Measurements from ENCODE around the gene DLGAP4. TPM values are rescaled to one million over a fixed set of nuclear protein-coding genes. Genes with fewer than 3 reads are reported as not detected.

DLGAP4 gene
- total RNA-seq, 1 experiment from 2014 or later: 26.0 TPM

DNA sequence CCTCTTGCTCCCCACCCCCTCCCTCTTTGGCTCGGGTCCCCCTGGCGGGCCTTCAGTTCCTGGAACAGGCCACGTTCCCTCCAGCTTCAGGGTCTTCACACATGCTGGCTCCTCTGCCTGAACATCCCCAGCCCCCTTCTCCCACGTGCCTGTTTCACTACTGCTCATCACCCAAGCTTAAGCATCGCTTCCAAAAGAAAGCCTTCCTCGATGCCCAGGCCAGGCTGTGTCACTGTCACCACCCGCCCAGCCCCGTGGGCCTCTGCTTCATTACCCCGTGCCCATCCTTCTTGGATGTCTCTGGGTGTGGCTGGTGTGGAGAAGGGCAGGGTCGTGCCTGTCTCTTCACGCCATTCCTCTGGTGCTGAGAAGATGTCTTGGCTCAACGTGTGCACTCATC is 2.8 kb downstream of the DLGAP4 start:
- DNase-seq (ENCODE audit: low read depth): no peak

DNA sequence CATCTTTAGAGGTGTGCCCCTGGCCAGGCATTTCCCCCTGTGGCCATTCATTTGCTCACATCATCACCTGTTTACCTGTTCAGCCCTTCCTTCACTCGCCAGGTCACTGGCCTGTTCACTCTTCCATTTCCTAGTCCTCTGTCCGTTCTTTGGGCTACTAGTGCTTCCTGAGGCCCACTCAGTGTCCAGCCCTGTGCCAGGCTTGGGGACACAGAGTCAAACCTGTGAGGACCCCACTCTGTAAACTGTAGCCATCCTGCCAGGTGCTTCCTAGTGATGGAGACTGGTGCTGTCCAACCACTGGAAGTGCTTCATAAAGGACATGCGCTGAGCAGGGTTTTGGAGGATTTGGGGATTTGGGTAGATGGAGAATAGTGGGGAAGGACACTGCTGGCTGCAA is 3.5 kb downstream of the DLGAP4 start:
- DNase-seq (ENCODE audit: low read depth): no peak

DNA sequence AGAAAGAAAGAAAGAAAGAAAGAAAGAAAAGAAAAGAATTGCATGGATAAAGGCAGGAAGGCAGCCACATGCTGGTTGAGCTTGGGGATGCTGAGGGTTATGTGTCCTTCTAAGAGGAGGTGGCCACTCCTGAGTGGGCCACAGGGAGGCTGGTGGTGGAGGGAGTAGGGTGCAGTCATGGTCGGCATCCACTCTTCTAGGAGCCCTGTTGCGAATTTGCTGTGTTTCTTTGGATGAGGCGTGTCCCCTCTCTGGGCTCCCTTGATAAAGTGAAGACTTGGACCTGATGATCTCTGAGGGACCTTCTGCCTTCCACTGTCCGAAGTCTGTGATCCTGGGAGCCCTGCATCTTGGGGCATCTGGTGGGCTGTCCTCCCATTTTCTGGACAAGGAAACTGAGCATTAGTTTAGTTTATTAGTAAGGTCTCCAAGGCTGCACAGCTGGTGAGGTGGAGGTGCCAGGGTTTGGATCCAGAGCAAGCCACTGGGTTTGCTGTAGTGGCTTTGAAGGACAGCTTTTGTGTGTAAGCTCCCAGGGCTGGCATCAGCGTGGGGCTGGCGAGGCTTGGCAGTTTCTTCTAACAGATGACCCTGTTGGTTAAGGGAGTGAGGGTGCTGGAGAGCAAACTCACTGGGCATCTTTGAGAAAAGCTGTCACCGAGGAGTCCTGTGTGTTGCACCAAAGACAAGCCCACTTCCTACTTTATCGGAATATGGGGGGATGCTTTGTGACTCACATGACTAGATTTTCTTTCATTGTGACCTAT is 4.3 kb downstream of the DLGAP4 start:
- no peak for DNase-seq (ENCODE audit: low read depth)

DNA sequence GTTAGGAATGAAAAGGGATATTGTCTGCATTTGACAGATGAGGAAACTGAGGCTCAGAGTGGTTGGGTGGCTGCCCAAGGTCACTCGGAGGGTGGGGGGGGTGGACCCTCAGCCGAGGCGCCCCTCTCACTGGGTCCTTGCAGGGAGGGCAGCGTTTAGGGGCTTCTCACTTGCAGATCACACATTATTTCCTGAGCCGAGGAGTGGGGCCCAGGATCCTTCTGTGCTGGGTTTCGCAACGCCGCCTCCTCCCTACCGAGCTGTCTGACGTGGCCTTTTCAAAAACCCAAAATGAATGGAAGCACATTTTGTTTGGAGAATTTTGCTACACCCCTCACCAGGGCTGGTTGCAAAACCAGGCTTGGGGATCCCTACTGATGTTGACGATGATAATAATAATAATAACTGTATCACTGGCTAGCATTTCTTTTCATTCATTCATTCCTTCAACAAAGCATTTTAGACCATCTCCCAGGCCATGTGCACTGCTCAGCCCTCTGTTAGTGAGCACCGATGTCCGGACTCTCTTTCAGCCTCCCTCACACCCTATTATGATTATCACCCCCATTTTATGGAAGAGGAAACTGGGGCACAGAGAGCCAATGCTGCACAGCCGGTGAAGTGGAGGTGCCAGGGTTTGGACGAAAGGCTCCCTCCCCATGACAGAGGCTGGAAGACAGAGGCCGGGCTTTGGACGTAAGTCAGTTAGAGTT is 5.2 kb downstream of the DLGAP4 start:
- no peak for DNase-seq (ENCODE audit: low read depth)

DNA sequence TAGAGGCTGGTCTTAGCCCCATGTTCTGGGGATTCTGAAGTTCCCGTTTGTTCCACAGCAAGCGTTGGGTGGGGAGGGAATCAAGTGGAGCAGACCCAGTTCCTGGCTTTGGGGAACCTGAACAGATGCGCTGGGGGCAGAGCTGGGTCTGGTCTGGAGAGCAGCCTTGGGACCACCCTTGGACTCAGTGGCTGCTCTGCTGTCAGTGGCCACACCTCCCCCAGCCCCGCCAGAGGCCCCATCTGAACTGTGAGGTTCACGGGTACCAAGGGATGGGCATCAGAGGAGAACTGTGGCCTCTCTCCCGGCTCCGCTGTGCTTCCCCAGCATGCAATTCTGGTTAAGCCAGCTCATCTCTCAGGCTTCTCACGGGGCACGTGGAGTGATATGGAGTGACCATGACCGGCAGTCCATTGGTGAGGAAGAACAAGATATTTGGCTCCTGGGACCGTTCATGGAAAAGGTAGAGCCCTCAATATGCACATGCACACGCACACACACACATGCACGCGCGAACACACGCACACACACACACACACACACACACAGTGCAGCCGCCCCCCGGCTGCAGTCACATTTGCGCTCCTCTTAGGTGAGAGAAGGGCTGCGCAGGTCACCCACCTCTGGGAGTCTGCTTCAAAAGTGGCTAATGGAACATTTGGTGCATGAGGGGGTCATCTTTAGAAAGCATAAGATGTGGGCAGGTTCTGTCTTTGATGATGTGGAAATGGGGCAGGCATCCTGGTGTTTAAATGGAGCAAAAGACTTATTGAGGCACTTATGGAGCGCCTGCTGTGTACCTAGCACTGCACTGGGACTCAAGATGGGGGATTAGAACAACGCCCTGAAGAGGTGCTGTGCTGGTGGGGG is 6.0 kb downstream of the DLGAP4 start:
- no peak for DNase-seq (ENCODE audit: low read depth)

DNA sequence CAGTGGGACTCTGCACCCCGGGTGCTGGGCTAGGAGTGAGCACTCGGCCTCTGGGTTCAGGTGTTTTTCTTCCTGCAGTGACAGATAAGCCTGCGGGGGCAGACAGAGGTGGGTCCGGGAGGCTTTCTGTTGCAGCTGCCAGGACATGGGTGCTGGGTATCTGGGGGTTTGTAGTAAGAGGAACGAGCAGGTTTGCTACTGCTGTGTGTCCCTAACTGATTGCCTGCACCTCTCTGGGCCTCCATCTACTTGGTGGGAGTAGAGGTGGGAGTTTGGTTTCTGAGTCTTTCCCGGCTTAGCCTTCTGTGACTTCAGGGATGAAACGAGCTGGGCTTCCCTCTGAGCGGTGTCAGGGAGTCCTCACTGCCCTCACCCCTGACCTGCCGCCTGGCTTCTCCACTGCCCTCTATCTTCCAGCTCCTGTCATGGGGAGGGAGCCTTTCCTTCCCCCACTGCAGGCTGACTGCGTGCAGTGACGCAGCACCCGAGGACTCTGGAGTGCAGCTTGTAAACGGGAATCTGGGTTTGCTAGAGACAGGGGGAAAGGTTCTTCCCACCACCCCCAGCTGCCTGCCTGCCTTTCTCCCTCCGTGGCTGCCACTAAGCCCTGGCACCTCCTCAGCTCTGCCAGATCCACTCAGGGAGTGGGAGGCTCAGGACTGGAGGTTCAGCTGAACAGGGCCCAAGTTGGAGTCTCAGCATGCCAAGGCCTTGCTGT is 6.7 kb downstream of the DLGAP4 start:
- DNase-seq (ENCODE audit: low read depth): no peak

DNA sequence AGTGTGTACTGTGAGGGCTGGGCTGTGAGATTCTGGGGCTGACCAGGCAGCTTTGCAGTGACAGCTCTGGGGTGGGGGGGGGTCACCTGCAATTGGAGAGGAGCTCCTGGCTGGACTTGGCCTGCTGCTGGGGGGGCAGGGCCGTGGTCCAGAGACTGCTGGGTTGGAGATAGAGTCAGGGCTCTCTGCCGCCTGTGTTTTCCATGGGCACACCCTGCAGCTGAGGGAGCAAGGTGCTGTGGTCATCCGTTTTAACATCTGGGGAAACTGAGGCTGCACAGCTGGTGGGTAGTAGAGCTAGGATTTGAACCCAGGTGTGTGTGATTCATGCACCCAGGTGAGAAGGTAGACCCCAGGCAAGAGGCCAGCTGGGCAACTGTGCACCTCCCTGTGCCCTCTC is 7.3 kb downstream of the DLGAP4 start:
- DNase-seq (ENCODE audit: low read depth): no peak

DNA sequence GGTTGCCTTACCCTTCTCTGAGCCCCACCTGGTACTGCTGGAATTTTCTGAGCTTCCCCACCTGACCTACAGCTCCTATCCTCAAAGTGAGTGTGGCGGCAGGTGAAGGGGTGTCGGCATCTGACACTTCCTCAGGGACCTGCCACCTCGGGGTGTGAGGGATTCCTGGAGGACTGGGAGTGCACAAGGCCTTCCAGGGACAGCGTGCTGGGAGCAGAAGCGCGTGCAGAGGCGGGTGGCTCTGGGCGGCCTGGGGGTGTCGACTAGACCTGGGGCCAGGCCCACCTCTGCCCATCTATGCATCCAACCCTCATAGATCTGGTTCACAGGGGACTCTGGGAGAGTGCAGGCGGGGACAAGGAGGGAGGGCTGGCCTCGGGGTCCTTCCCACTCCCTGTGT is 7.8 kb downstream of the DLGAP4 start:
- no peak for DNase-seq (ENCODE audit: low read depth)

DNA sequence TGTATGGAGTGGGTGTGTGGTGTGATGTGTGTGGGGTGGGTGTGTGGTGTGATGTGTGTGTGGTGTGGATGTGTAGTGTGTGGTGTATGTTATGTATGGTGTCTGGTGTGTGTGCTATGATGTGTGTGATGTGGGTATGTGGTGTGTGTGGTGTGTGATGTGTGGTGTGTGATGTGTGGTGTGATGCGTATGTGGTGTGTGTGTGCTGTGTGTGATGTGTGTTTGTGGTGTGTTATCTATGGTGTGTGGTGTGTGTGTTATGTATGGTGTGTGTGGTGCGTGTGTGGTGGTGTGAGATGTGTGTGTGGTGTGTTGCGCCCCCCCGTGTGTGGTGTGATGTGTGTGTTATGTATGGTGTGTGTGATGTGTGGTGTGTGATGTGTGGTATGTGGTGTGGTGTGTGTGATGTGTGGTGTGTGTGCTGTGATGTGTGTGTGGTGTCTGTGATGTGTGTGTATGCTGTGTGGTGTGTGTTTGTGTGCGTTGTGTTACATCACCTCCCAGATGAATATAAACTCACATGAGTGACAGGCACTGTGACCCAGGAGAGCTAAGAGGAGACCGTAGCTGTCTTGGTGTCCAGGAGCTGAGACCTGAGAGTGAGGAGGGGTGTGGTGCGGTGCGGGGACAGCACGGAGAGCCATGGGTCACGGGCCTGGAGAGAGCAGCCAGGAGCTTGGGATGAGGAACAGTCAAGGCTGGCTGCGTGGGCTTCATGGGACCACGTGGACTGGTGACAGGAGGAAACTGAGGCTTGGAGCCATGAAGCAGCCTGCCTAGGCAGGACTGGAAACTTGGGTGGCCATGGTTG is 8.8 kb downstream of the DLGAP4 start:
- DNase-seq (ENCODE audit: low read depth): peak; percentile 40

DNA sequence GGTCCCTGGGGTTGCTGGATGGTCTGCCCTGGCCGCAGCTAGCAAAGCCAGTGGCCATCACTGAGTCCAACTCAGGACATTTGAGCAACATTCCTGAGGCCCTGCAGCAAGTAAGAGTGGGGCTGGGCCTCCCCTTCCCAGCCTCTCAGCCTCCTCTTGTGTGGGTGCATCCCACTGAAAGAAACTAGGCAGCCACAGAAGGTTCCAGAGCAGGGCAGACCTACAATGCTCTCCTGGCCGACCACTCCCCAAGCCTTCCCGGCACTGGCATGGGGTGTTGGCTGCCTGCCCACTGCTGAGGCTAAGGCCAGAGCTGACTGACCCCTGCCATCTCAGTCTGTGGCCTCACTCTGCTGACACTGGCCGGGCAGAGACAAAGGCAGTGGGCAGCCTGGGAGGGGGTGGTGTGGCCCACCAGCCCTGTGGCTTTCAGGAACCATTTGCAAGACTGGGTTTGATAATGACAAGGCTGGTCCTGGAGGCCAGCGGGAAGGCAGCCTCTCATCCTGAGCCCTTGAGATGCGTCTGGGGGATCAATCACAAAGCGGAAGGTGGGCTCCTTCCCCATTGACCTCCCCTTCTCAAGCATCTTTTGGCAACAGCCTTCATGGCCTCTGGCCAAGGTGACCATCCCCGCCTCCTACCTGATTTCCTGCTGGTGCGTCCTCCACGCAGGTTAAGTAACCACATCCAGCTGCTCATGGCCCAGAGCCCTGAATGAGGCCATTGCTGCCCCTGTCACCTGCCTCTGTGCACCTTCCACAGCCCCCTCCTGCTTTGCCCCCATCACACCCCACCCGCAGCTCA is 9.6 kb downstream of the DLGAP4 start:
- no peak for DNase-seq (ENCODE audit: low read depth)

DNA sequence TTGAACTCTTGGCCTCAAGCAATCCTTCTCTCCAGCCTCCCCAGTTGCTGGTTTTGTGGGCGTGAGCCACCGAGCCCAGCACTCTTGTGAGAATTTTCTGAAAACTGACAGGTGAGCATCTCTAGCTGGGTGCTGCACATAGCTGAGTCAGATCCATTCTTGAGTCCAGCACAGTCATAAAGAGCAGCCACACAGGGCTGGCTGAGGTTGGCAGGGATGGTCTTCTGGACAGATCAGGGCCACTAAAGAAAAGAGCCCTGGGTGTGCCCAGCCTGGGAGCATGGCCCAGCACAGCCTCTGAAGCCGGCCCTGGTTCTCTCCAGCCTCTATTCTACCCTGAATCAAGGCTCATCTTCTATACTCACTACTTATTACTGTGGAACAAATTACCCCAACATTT is 11.5 kb downstream of the DLGAP4 start:
- peak; percentile 42 for DNase-seq (ENCODE audit: low read depth)

DNA sequence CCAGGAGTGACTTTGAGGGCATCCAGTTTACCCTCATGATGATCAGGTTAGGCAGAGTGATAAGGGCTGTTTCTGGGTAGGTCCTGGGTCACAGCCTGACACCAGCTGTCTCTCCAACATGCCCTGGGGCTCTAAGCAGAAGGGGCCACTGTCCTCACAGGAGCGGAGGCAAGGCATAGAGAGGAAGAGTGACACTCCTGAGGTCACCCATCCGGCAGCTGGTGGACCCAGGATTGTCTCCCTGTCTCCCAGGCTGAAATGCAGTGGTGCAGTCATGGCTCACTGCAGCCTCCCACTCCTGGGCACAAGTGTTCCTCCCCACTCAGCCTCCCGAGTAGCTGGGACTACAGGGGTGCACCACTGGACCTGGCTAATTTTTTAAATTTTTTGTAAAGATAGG is 12.0 kb downstream of the DLGAP4 start:
- DNase-seq (ENCODE audit: low read depth): no peak

DNA sequence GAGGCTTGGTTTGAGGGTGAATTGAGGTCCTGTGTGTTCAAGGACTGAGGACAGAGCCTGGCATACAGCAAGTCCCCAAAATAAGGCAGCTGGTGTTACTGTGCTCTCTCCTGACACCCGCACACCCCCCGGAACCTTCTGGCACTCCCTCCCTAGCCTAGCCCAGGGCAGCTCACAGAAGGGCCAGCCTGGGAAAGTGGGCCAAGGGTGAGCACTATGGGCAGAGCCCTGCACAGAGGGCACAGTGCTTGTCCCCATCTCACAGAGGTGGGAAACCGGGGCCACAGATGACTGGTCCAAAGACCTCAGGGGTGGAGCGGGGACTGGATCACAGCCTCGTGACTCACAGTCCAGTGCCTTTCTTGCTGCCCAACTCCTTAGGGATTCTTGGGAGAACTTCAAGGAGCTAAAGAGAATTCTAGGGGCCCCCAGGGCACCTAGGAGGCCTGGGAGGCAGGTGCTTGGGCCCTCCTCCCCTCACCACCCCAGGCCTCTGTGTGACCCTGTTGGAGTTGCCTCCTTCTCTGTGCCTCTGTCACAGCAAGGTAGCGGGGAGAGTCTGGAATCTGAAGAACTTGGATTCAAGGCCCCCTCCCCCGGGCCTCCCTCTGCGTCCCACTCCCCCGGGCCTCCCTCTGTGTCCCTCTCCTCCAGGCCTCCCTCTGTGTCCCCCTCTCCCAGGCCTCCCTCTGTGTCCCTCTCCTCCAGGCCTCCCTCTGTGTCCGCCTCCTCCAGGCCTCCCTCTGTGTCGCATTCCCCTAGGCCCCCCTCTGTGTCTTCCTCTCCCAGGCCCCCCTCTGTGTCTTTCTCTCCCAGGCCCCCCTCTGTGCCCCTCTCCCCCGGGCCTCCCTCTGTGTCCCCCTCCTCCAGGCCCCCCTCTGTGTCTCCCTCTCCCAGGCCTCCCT is 13.5 kb downstream of the DLGAP4 start:
- DNase-seq (ENCODE audit: low read depth): peak; percentile 47

DNA sequence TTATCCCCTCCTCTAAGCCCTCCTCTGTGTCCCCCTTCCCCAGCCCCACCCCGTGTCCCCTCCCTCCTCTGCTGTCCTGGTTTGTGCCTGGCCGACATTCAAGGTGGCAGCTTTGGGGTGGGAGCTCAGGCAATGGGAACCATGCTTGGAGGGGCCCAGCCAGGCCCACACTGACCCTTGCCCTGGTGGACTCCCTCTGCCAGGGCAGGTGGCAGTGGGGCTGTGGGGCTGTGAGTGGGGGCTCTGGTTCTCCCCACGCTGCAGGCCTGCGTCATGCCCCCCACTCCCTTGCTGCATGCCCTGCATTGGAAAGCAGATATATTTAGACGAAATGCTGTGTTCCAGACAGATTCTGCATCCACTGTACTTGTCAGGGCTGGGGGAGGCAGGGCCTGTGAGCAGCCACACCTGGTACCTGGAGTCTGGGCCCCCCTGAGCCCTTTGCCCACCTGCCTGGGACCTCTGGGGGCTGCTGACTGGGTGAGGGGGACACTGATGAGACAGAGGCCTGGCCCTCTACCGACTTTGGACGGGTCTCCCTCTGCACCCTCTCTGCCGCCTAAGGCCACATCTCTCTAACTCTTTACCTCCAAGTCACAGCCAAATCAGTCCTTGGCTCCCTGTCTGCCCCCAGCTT is 14.2 kb downstream of the DLGAP4 start:
- no peak for DNase-seq (ENCODE audit: low read depth)

DNA sequence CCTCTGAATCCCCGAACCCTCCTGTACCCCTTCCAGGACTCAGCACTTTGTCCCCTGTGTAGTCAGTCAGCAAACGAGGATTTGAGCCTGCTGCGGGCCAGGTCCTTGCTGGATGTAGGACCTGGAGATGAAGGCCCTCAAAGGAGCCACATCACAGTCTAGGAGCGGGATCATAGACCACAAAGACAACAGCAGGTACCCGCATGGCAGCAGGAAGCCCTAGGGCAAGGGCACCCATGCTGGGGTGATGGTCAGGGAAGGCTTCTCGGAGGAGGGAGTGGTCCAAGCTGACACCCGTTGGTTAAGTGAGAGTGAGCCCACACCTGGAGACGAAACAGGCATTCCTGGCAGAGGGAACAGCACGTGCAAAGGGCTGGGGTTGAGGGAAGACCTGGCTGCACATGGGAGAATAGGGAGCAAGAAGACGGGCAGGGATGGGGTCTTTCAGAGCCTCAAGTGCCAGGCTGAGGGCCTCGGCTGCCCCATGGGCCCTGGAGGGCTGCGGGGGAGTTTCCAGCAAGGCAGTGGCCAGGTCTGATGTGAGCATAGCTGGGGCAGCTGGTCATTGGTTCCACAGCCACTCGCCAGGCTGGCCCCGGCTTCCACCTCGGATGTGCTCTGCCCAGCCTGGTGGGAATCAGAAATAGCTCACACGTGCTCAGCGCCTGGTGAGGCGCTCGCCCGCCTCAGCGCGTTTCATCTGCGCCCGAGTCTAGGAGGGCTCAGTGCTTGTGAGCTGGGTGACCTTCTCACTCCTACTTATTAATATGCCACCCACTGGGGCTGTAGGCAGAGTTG is 15.0 kb downstream of the DLGAP4 start:
- DNase-seq (ENCODE audit: low read depth): no peak

DNA sequence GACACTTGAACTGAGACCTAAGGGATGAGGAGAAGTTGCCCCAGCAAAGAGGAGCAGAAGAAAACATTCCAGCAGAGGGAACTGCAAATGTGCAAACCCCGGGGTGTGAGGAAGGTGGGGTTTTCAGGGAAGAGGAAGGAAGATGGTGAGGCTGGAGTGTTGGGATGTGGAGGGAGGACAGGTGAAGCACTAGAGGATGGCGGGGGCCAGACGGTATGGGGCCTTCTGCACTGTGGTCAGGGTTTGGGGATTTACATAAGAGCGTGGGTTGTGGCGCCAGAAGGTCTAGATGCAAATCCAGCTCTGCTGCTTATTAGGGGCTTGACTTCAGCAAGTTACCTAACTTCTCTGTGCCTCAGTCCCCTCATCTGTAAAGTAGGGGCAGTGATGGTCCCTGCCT is 16.0 kb downstream of the DLGAP4 start:
- DNase-seq (ENCODE audit: low read depth): no peak

DNA sequence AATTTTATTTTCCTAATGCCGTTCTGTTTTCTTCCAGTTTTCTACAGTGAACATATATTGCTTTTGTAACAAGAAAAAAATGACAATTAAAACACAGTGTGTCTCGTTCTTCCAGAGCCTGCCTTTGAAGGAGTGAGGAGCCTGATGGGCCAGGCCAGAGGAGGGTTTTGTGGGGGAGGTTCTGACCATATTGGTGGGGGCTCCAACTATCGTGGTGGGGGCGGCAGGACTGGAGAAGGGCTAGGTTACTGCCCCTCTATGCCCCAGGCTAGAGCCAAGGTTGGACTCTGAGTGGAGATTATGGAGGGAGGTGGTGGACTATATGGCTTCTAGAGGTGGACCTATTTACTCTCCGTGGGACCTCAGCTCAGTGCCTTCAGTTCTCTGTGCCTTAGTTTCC is 24.0 kb downstream of the DLGAP4 start:
- DNase-seq (ENCODE audit: low read depth): no peak

DNA sequence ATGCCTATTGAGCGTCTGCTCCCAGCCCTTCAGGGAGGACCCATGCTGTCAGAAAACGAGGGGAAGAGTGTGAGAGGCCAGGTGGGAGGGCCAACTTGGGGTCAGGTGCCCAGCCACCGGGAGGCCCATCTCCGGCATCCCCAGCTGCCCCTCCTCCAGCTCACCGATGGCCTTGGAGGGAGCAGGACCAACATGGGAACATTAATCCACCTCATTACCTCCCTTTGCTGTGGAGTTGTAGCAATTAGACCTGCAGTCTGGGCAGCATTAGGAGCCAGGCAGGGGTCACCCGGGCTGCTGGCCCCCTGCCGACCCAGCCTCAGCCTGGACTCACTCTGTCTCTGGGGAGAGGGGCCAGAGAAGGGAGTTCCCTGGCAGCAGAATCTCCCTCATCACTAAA is 25.1 kb downstream of the DLGAP4 start:
- DNase-seq (ENCODE audit: low read depth): no peak

All from M059J (cell line).